SJCRH30 (cell line): ENCODE data around the gene DNAJC19. TPM values are rescaled to one million over a fixed set of nuclear protein-coding genes. Genes with fewer than 3 reads are reported as not detected.
"Not testable (repeated sequence)": the region's sequence is repeated elsewhere in the genome, so short reads cannot be mapped to it uniquely, and the experiment has no call there.

Source experiments
- DNase-seq, 2 experiments: peaks; one replicate each; pipeline ENCODE4 v3.0.0-alpha.2; 2015 to 2020
- H3K27ac ChIP-seq: fragments of 250-450 bp; sonication (Bioruptor Pico); 2 replicates; pipeline ENCODE4 v1.5.1; 2020; ENCODE audit warnings: mild to moderate bottlenecking, moderate library complexity
- H3K27me3 ChIP-seq: fragments of 250-450 bp; sonication (Bioruptor Pico); 2 replicates; pipeline ENCODE4 v1.5.1; 2020; ENCODE audit warnings: mild to moderate bottlenecking, moderate library complexity
- H3K36me3 ChIP-seq: fragments of 250-450 bp; sonication (Bioruptor Pico); 2 replicates; pipeline ENCODE4 v1.5.1; 2020; ENCODE audit warnings: mild to moderate bottlenecking, moderate library complexity
- H3K4me1 ChIP-seq: fragments of 250-450 bp; sonication (Bioruptor Pico); 2 replicates; pipeline ENCODE4 v1.5.1; 2020; ENCODE audit warnings: mild to moderate bottlenecking, moderate library complexity
- H3K4me3 ChIP-seq: fragments of 250-450 bp; sonication (Bioruptor Pico); 2 replicates; pipeline ENCODE4 v1.5.1; 2020; ENCODE audit warnings: mild to moderate bottlenecking, moderate library complexity
- H3K9me3 ChIP-seq: fragments of 250-450 bp; sonication (Bioruptor Pico); replicated peaks from 2 replicates; pipeline ENCODE4 v1.5.1; 2020; ENCODE audit warnings: mild to moderate bottlenecking, moderate library complexity
- total RNA-seq: library from RNA; depleted of rRNA; stranded (reverse); fragments of >200 nt; shearing (Covaris generic); gene quantifications from 2 replicates; pipeline ENCODE4 v1.2.3, GENCODE V29; 2014; rRNA removed

The DNAJC19 gene
- total RNA-seq = 23.2 and 31.7 TPM in 2 replicates

- Histone ChIP-seq H3K9me3 (no peaks in the 10 kb centered on the region), H3K4me1 (no peaks in the 10 kb centered on the region), H3K27me3 (no peaks in the 10 kb centered on the region), H3K4me3 (peak within 1 kb of the TSS; percentile 76), H3K27ac (peak within 1 kb of the TSS; percentile 47), H3K36me3 (peaks cover 3% of the 10 kb centered on the region; the same call in 1 of the 2 replicates)
- DNase-seq = peak; percentile 90 to 94
Measured at GRCh38 chr3:180989291-180990163, at the start of gene DNAJC19. Gene DNAJC19, minus strand, starts transcription at chr3:180989736. Its CDS starts 134 bp downstream, at chr3:180989602.

GRCh38 chr3:181030948-181031347 lies 41.4 kb upstream of the DNAJC19 start:
- Histone ChIP-seq H3K27ac (no peak overlapping the region), H3K9me3 (no peaks in the 10 kb centered on the region), H3K27me3 (no peaks in the 10 kb centered on the region), H3K4me3 (no peak overlapping the region), H3K4me1 (no peaks in the 10 kb centered on the region), H3K36me3 (no peaks in the 10 kb centered on the region; the same call in 1 of the 2 replicates)
- no peak for DNase-seq

GRCh38 chr3:181025204-181025603 lies 35.7 kb upstream of the DNAJC19 start:
- Histone ChIP-seq H3K27me3 (no peaks in the 10 kb centered on the region), H3K4me3 (no peak overlapping the region), H3K4me1 (no peaks in the 10 kb centered on the region), H3K9me3 (no peaks in the 10 kb centered on the region), H3K27ac (no peak overlapping the region), H3K36me3 (no peaks in the 10 kb centered on the region; the same call in 1 of the 2 replicates)
- DNase-seq = no peak

- Histone ChIP-seq H3K9me3 (no peaks in the 10 kb centered on the region), H3K4me3 (no peak overlapping the region), H3K4me1 (no peaks in the 10 kb centered on the region), H3K27me3 (no peaks in the 10 kb centered on the region), H3K27ac (no peak overlapping the region), H3K36me3 (no peaks in the 10 kb centered on the region)
- DNase-seq = no peak
Measured at GRCh38 chr3:181017690-181018089, 28.2 kb upstream of the DNAJC19 start.

GRCh38 chr3:181009225-181009624 lies 19.7 kb upstream of the DNAJC19 start:
- H3K27ac ChIP-seq = no peak overlapping the region
- no peak overlapping the region for H3K4me3 ChIP-seq
- H3K36me3 ChIP-seq = no peaks in the 10 kb centered on the region
- H3K9me3 ChIP-seq = no peaks in the 10 kb centered on the region
- no peaks in the 10 kb centered on the region for H3K4me1 ChIP-seq
- H3K27me3 ChIP-seq = no peaks in the 10 kb centered on the region
- no peak for DNase-seq

GRCh38 chr3:181008796-181009195 lies 19.3 kb upstream of the DNAJC19 start:
- H3K4me3 ChIP-seq = no peak overlapping the region
- H3K27me3 ChIP-seq = no peaks in the 10 kb centered on the region
- no peaks in the 10 kb centered on the region for H3K4me1 ChIP-seq
- no peak overlapping the region for H3K27ac ChIP-seq
- no peaks in the 10 kb centered on the region for H3K36me3 ChIP-seq
- no peaks in the 10 kb centered on the region for H3K9me3 ChIP-seq
- DNase-seq = no peak

- H3K9me3 ChIP-seq = no peaks in the 10 kb centered on the region
- no peak overlapping the region for H3K4me3 ChIP-seq
- no peaks in the 10 kb centered on the region for H3K27me3 ChIP-seq
- H3K27ac ChIP-seq = no peak overlapping the region
- no peaks in the 10 kb centered on the region for H3K4me1 ChIP-seq
- no peak for DNase-seq
- no peaks in the 10 kb centered on the region for H3K36me3 ChIP-seq
Measured at GRCh38 chr3:181007262-181007661, 17.7 kb upstream of the DNAJC19 start.

- no peak overlapping the region for H3K4me3 ChIP-seq
- H3K9me3 ChIP-seq = no peaks in the 10 kb centered on the region
- no peak overlapping the region for H3K27ac ChIP-seq
- no peaks in the 10 kb centered on the region for H3K27me3 ChIP-seq
- H3K4me1 ChIP-seq = no peaks in the 10 kb centered on the region
- no peak for DNase-seq
- no peaks in the 10 kb centered on the region for H3K36me3 ChIP-seq
Measured at GRCh38 chr3:181006541-181006940, 17.0 kb upstream of the DNAJC19 start.

GRCh38 chr3:181003469-181003868 lies 13.9 kb upstream of the DNAJC19 start:
- not testable (repeated sequence) for H3K9me3 ChIP-seq, H3K4me3 ChIP-seq, DNase-seq, H3K4me1 ChIP-seq, H3K27me3 ChIP-seq, H3K27ac ChIP-seq, H3K36me3 ChIP-seq

- not testable (repeated sequence) for H3K27ac ChIP-seq, H3K4me1 ChIP-seq, DNase-seq, H3K4me3 ChIP-seq, H3K9me3 ChIP-seq, H3K36me3 ChIP-seq, H3K27me3 ChIP-seq
Measured at GRCh38 chr3:181002331-181002730, 12.8 kb upstream of the DNAJC19 start.

GRCh38 chr3:180996415-180996932 lies 6.9 kb upstream of the DNAJC19 start:
- no peak for DNase-seq
- Histone ChIP-seq H3K27me3 (no peaks in the 10 kb centered on the region), H3K9me3 (no peaks in the 10 kb centered on the region), H3K4me1 (no peaks in the 10 kb centered on the region), H3K36me3 (no peaks in the 10 kb centered on the region), H3K27ac (no peak overlapping the region), H3K4me3 (no peak overlapping the region)

GRCh38 chr3:180990505-180990904 lies 969 bp upstream of the DNAJC19 start:
- Histone ChIP-seq H3K9me3 (no peaks in the 10 kb centered on the region), H3K27ac (no peak overlapping the region), H3K4me1 (no peaks in the 10 kb centered on the region), H3K36me3 (peaks cover 3% of the 10 kb centered on the region; the same call in 1 of the 2 replicates), H3K4me3 (peak overlapping the region; percentile 76), H3K27me3 (no peaks in the 10 kb centered on the region)
- DNase-seq = no peak

GRCh38 chr3:180987344-180987743 lies 2.2 kb downstream of the DNAJC19 start:
- Histone ChIP-seq H3K36me3 (peaks cover 3% of the 10 kb centered on the region; the same call in 1 of the 2 replicates), H3K27me3 (no peaks in the 10 kb centered on the region), H3K9me3 (no peaks in the 10 kb centered on the region), H3K4me1 (no peaks in the 10 kb centered on the region), H3K27ac (no peak overlapping the region), H3K4me3 (no peak overlapping the region)
- no peak for DNase-seq

GRCh38 chr3:180986366-180986765 lies 3.2 kb downstream of the DNAJC19 start:
- not testable (repeated sequence) for H3K27me3 ChIP-seq, DNase-seq, H3K36me3 ChIP-seq, H3K9me3 ChIP-seq, H3K4me3 ChIP-seq, H3K4me1 ChIP-seq, H3K27ac ChIP-seq

GRCh38 chr3:180983136-180983535 lies 6.4 kb downstream of the DNAJC19 start:
- H3K27ac ChIP-seq = no peak overlapping the region
- H3K27me3 ChIP-seq = no peaks in the 10 kb centered on the region
- no peaks in the 10 kb centered on the region for H3K4me1 ChIP-seq
- no peaks in the 10 kb centered on the region for H3K9me3 ChIP-seq
- H3K36me3 ChIP-seq = peaks cover 14% of the 10 kb centered on the region
- no peak overlapping the region for H3K4me3 ChIP-seq
- DNase-seq = no peak
